Thymus (tissue), 11 donors: ENCODE measurements around the gene MAD1L1. TPM values are rescaled to one million over a fixed set of nuclear protein-coding genes. Genes with fewer than 3 reads are reported as not detected.

Experiments used
- DNase-seq, 9 donors: peaks; one replicate each; pipeline ENCODE4 v3.0.0-alpha.2; 2013; ENCODE audit warnings: low spot score in 9 of 9, low read depth in 6 of 9, missing footprints in 1 of 9
- H3K27ac ChIP-seq, 2 donors: one replicate each; pipeline ENCODE4 v1.5.1; 2013; ENCODE audit warnings: control low read depth in 1 of 2, low read depth in 1 of 2, low read length in 1 of 2, mild to moderate bottlenecking in 1 of 2, moderate library complexity in 1 of 2
- H3K27me3 ChIP-seq, 2 donors: one replicate each; pipeline ENCODE4 v1.5.1; 2013; ENCODE audit warnings: low read length in 1 of 2; ENCODE audit not compliant: control insufficient read depth in 2 of 2, insufficient read depth in 1 of 2
- H3K36me3 ChIP-seq, 2 donors: one replicate each; pipeline ENCODE4 v1.5.1; 2013; ENCODE audit warnings: low read length in 1 of 2, mild to moderate bottlenecking in 1 of 2, moderate library complexity in 1 of 2; ENCODE audit not compliant: control insufficient read depth in 2 of 2, insufficient read depth in 2 of 2
- H3K4me1 ChIP-seq, 2 donors: one replicate each; pipeline ENCODE4 v1.5.1; 2013; ENCODE audit warnings: low read length in 2 of 2; ENCODE audit not compliant: control insufficient read depth in 2 of 2, insufficient read depth in 2 of 2
- H3K4me3 ChIP-seq, 2 donors: one replicate each; pipeline ENCODE4 v1.5.1; 2013; ENCODE audit warnings: low read length in 2 of 2, control low read depth in 1 of 2, mild to moderate bottlenecking in 1 of 2
- H3K9me3 ChIP-seq, 2 donors: one replicate each; pipeline ENCODE4 v1.5.1; 2013; ENCODE audit warnings: low read length in 1 of 2, mild to moderate bottlenecking in 1 of 2; ENCODE audit not compliant: control insufficient read depth in 2 of 2, insufficient read depth in 1 of 2
- WGBS: extraction: QIAGEN DNeasy Blood & Tissue Kit; methylation state at CpG from one replicate; pipeline ENCODE4 v1.1.7; 2013; 5-methylcytosine and 5-hydroxymethylcytosine counted together
- polyA plus RNA-seq: library from polyadenylated mRNA; stranded (reverse); fragments of 200-250 nt; gene quantifications from one replicate; pipeline ENCODE4 v1.2.3, GENCODE V29; 2013
- total RNA-seq: library from RNA; stranded (reverse); fragments of 120-200 nt; gene quantifications from one replicate; pipeline ENCODE4 v1.2.4, GENCODE V29; 2013
- donor health status: healthy.

MAD1L1 gene
- total and polyA plus RNA-seq, 2 donors: 93.3 to 103 TPM

DNA sequence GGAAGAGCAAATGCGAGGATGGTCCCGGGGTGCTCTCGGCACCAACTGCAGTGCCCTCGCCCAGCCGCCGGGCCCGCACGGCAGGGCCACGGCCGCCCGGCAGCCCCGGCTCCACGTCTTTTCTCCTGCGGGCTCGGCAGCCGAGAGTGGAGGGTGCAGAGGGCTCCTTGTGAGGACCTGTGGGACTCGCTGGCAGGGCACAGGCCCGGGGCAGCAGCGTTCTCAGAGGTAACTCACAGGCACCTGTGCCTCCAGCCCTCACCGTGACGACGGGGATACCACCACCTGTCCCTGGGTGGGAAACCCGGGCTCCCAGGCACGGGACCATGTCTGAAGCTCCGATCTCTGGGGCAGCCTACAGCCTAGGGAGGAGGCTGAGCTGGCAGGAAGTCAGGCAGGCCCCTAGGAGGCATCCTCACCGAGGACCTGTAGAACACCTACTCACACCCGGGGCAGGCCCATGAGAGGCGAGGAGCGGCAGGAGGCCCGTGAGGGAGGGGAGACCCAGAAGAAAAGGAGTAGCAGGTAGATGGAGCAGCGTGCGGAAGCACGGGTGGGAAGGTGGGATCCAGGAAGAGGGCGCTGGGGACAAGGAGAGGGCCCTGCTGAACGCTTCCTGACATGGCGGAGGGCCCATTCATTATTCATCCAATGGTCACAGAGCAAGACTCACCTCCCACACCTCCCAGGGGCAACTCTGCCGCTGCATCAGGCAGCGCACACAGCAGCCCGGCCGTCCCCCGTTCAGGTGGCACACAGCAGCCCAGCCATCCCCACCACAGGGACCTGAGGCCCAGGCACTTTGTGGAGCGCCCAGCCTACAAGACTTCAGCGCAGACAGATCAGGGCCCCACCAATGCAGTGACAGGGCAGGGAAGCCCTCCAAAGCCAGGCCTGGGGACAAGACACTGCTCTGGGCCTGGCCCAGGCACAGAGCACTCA, 244.9 kb downstream of the MAD1L1 start:
- Histone ChIP-seq H3K27me3 (no peaks in the 10 kb centered on the region), H3K27ac (peak overlapping the region in 1 of 2 donors; percentile 31)

GRCh38 chr7:1987084-1987535, 245.6 kb downstream of the MAD1L1 start:
- 99% methylated on average over 23 of the region's 23 CpGs for WGBS
- H3K4me3 ChIP-seq: no peak overlapping the region
- DNase-seq: no peak
- peaks cover 6 to 8% of the 10 kb centered on the region in 2 donors for H3K36me3 ChIP-seq
- peak overlapping the region; percentile 69 to 82 for H3K27ac ChIP-seq
- peaks cover 0 to 18% of the 10 kb centered on the region in 2 donors for H3K9me3 ChIP-seq
- peaks cover 0 to 39% of the 10 kb centered on the region in 2 donors for H3K4me1 ChIP-seq
- no peaks in the 10 kb centered on the region for H3K27me3 ChIP-seq

More for the DNA sequence above, 244.9 kb downstream of the MAD1L1 start:
- WGBS: 96% methylated on average over 43 of the region's 43 CpGs
- Histone ChIP-seq H3K4me3 (no peak overlapping the region), H3K36me3 (peaks cover 6 to 8% of the 10 kb centered on the region in 2 donors), H3K9me3 (peaks cover 0 to 19% of the 10 kb centered on the region in 2 donors), H3K4me1 (peaks cover 7 to 47% of the 10 kb centered on the region in 2 donors)
- DNase-seq: no peak

GRCh38 chr7:1986366-1987083, 246.2 kb downstream of the MAD1L1 start:
- WGBS: 89% methylated on average over 31 of the region's 31 CpGs
- Histone ChIP-seq H3K27me3 (no peaks in the 10 kb centered on the region), H3K4me3 (no peak overlapping the region), H3K36me3 (peaks cover 6 to 8% of the 10 kb centered on the region in 2 donors), H3K27ac (peak overlapping the region; percentile 69 to 82), H3K4me1 (peaks cover 0 to 38% of the 10 kb centered on the region in 2 donors), H3K9me3 (peaks cover 0 to 15% of the 10 kb centered on the region in 2 donors)
- DNase-seq: peak in 5 of 9 donors; percentile 13 to 66 (median 30)

DNA sequence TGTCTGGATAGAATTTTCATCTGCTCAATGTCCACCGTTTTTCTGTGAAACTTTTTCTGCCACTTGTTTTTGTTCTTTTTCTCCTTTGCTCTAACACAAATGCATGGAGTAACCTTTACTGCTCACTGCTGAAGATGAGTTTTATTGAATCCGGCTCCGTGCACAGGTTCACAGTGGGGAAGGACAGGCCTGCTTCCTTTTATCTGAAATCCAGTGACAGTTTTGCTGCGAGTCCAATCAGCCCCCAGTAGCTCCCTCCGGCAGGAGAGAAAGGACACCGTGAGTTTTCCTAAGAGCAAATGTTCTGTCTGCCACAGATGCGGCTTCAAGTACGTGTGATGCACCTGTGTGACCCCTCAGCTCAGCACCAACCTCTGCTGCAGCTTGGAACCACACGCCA, 246.8 kb downstream of the MAD1L1 start:
- DNase-seq: no peak
- H3K27me3 ChIP-seq: no peaks in the 10 kb centered on the region
- no peak overlapping the region for H3K4me3 ChIP-seq
- H3K27ac ChIP-seq: peak overlapping the region in 1 of 2 donors; percentile 53
- WGBS: 96% methylated on average over 9 of the region's 9 CpGs
- H3K36me3 ChIP-seq: peaks cover 6 to 8% of the 10 kb centered on the region in 2 donors
- peaks cover 0 to 38% of the 10 kb centered on the region in 2 donors for H3K4me1 ChIP-seq
- H3K9me3 ChIP-seq: peaks cover 0 to 15% of the 10 kb centered on the region in 2 donors

DNA sequence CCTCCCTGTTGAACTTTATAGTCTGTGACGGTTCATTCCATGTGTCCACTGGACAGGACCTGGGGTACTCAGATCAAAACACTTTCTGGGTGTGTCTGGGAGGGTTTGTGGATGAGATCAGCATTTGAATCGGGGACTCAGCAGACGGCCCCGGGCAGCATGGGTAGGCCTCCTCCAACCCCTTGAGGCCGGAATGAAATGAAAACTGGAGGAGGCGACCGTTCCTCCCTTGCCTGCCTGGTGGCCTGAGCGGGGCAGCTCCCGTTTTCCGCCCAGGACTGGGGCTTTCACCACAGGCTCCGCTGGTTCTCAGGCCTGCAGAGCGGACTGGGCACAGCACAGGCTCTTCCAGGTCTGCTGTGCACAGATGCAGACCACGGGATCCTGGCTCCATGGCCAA, 247.7 kb downstream of the MAD1L1 start:
- WGBS: 94% methylated on average over 13 of the region's 13 CpGs

GRCh38 chr7:1981878-1982230, 250.9 kb downstream of the MAD1L1 start:
- peaks cover 0 to 21% of the 10 kb centered on the region in 2 donors for H3K4me1 ChIP-seq
- peaks cover 1 to 7% of the 10 kb centered on the region in 2 donors for H3K9me3 ChIP-seq
- H3K4me3 ChIP-seq: no peak overlapping the region
- WGBS: 95% methylated on average over 6 of the region's 6 CpGs
- peaks cover 23 to 24% of the 10 kb centered on the region in 2 donors for H3K36me3 ChIP-seq
- DNase-seq: no peak
- no peaks in the 10 kb centered on the region for H3K27me3 ChIP-seq
- H3K27ac ChIP-seq: no peak overlapping the region

More for the DNA sequence above, 247.7 kb downstream of the MAD1L1 start:
- Histone ChIP-seq H3K27me3 (no peaks in the 10 kb centered on the region), H3K4me3 (no peak overlapping the region), H3K27ac (no peak overlapping the region), H3K36me3 (peaks cover 11 to 12% of the 10 kb centered on the region in 2 donors), H3K9me3 (peaks cover 0 to 9% of the 10 kb centered on the region in 2 donors), H3K4me1 (peaks cover 0 to 36% of the 10 kb centered on the region in 2 donors)
- no peak for DNase-seq

GRCh38 chr7:1981201-1981877, 251.4 kb downstream of the MAD1L1 start:
- no peak for DNase-seq
- Histone ChIP-seq H3K4me3 (no peak overlapping the region), H3K9me3 (peaks cover 1 to 9% of the 10 kb centered on the region in 2 donors), H3K27ac (no peak overlapping the region), H3K4me1 (peaks cover 0 to 15% of the 10 kb centered on the region in 2 donors), H3K27me3 (no peaks in the 10 kb centered on the region), H3K36me3 (peaks cover 23 to 24% of the 10 kb centered on the region in 2 donors)
- WGBS: 95% methylated on average over 19 of the region's 19 CpGs

- Histone ChIP-seq H3K9me3 (peaks cover 1 to 9% of the 10 kb centered on the region in 2 donors), H3K27me3 (no peaks in the 10 kb centered on the region), H3K36me3 (peaks cover 27 to 29% of the 10 kb centered on the region in 2 donors), H3K4me3 (no peak overlapping the region), H3K4me1 (peaks cover 0 to 19% of the 10 kb centered on the region in 2 donors), H3K27ac (no peak overlapping the region)
- no peak for DNase-seq
- 94% methylated on average over 40 of the region's 40 CpGs for WGBS
Observed at GRCh38 chr7:1979591-1980560, 252.9 kb downstream of the MAD1L1 start.
